Measurements from ENCODE around the gene FGGY.

FGGY gene

DNA sequence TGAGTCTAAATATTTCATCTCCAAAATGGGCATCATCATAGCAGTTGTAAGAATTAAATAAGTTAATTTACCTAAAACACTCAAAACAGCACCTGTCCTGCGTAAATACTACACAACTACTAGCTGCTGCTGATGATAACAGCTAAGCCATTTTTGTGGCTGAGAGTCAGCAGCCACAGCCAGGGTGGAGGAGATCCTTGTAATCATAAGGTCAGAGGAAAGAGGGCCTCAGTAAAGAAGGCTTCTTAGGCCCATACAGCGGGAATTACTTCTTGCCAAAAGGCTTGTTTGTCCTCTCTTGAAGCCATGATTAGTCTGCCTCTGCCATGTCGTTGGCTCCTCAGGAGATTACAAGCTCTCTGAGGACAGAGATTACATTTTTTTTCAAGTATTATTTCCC, 245.0 kb downstream of the FGGY start:
- no peaks in the 10 kb centered on the region for H3K9me3 ChIP-seq (ENCODE audit: insufficient read depth, low read depth, low read length)
- H3K36me3 ChIP-seq (ENCODE audit: insufficient read depth, low read length): no peaks in the 10 kb centered on the region
- no peaks in the 10 kb centered on the region for H3K4me1 ChIP-seq (ENCODE audit: insufficient read depth, low read length)
- WGBS: 94% methylated on average over 3 of the region's 3 CpGs
- no peak overlapping the region for H3K4me3 ChIP-seq (ENCODE audit: low read length)
- no peak overlapping the region for H3K9ac ChIP-seq (ENCODE audit: low read depth, low read length)
- H3K27ac ChIP-seq (ENCODE audit: low read depth, low read length): no peak overlapping the region
- no peaks in the 10 kb centered on the region for H3K27me3 ChIP-seq (ENCODE audit: insufficient read depth, low read length)

- Histone ChIP-seq H3K4me1 (ENCODE audit: insufficient read depth, low read length) (no peaks in the 10 kb centered on the region), H3K4me3 (ENCODE audit: low read length) (no peak overlapping the region), H3K27ac (ENCODE audit: low read depth, low read length) (no peak overlapping the region), H3K27me3 (ENCODE audit: insufficient read depth, low read length) (no peaks in the 10 kb centered on the region), H3K36me3 (ENCODE audit: insufficient read depth, low read length) (no peaks in the 10 kb centered on the region), H3K9me3 (ENCODE audit: insufficient read depth, low read depth, low read length) (no peaks in the 10 kb centered on the region), H3K9ac (ENCODE audit: low read depth, low read length) (no peak overlapping the region)
- 88% methylated on average over 5 of the region's 5 CpGs for WGBS
Measured at GRCh38 chr1:59543211-59543668, 246.3 kb downstream of the FGGY start.

DNA sequence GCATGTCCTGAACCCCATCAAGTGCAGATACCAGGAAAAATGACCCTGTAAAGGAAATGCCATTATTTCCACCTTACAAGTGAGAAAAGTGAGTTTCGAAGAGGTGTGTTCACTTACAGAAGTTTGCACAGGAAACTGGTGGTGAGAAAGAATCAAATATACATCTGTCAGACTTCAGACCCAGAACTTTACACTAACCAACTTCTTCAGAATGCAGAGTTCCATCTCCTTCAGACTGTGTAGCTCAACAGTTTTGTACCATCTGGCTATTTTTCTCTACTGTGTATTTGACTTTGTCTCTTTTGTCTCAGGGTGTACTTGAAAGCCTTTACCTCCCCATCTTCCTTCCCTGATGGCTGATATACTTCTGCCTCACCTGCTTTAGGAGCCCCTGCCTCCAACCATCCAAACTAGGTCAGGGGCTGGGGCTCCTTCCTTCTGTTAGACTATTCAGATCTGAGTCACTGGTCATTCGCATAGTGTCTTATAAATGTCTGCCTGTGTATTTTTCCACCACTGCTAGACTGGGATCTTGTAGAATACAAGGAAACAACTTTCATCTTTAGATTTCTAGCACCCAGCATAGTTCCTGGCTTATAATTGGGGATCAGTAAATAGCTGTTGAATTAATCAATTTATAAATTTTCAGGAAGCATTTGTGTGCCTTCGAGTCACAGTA, 247.9 kb downstream of the FGGY start:
- H3K4me1 ChIP-seq (ENCODE audit: insufficient read depth, low read length): no peaks in the 10 kb centered on the region
- 100% methylated on average over 1 of the region's 3 CpGs for WGBS
- H3K27me3 ChIP-seq (ENCODE audit: insufficient read depth, low read length): no peaks in the 10 kb centered on the region
- H3K4me3 ChIP-seq (ENCODE audit: low read length): no peak overlapping the region
- H3K36me3 ChIP-seq (ENCODE audit: insufficient read depth, low read length): no peaks in the 10 kb centered on the region
- no peak overlapping the region for H3K9ac ChIP-seq (ENCODE audit: low read depth, low read length)
- H3K9me3 ChIP-seq (ENCODE audit: insufficient read depth, low read depth, low read length): no peaks in the 10 kb centered on the region
- H3K27ac ChIP-seq (ENCODE audit: low read depth, low read length): no peak overlapping the region

GRCh38 chr1:59545830-59546229, 248.9 kb downstream of the FGGY start:
- no peaks in the 10 kb centered on the region for H3K36me3 ChIP-seq (ENCODE audit: insufficient read depth, low read length)
- no peak overlapping the region for H3K9ac ChIP-seq (ENCODE audit: low read depth, low read length)
- no peaks in the 10 kb centered on the region for H3K27me3 ChIP-seq (ENCODE audit: insufficient read depth, low read length)
- no peaks in the 10 kb centered on the region for H3K4me1 ChIP-seq (ENCODE audit: insufficient read depth, low read length)
- 100% methylated on average over 1 of the region's 2 CpGs for WGBS
- no peaks in the 10 kb centered on the region for H3K9me3 ChIP-seq (ENCODE audit: insufficient read depth, low read depth, low read length)
- no peak overlapping the region for H3K4me3 ChIP-seq (ENCODE audit: low read length)
- no peak overlapping the region for H3K27ac ChIP-seq (ENCODE audit: low read depth, low read length)

- 99% methylated on average over 3 of the region's 5 CpGs for WGBS
- Histone ChIP-seq H3K4me1 (ENCODE audit: insufficient read depth, low read length) (no peaks in the 10 kb centered on the region), H3K27ac (ENCODE audit: low read depth, low read length) (no peak overlapping the region), H3K36me3 (ENCODE audit: insufficient read depth, low read length) (no peaks in the 10 kb centered on the region), H3K9me3 (ENCODE audit: insufficient read depth, low read depth, low read length) (no peaks in the 10 kb centered on the region), H3K9ac (ENCODE audit: low read depth, low read length) (no peak overlapping the region), H3K27me3 (ENCODE audit: insufficient read depth, low read length) (no peaks in the 10 kb centered on the region), H3K4me3 (ENCODE audit: low read length) (no peak overlapping the region)
Measured at GRCh38 chr1:59549066-59549837, 252.4 kb downstream of the FGGY start.

DNA sequence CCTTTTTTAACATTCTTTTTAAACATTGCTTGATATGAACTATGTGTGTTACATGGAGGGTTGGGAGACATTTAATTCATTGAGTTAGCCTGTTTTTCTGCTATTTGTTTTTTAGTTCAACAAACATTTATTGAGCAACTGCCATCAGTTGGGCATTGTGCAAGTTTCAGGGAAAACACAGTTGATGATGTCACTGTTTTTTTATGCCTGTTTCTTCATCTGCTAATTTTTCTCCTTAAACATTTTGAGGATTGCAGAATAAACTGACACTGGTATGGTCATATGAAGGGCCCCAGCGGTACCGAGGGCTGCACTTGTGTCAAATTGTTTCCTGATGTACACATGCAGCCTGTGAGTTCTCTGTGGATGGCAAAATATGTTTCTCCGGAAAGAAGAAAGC, 253.0 kb downstream of the FGGY start:
- Histone ChIP-seq H3K4me1 (ENCODE audit: insufficient read depth, low read length) (no peaks in the 10 kb centered on the region), H3K36me3 (ENCODE audit: insufficient read depth, low read length) (no peaks in the 10 kb centered on the region), H3K27me3 (ENCODE audit: insufficient read depth, low read length) (no peaks in the 10 kb centered on the region), H3K9me3 (ENCODE audit: insufficient read depth, low read depth, low read length) (no peaks in the 10 kb centered on the region), H3K9ac (ENCODE audit: low read depth, low read length) (no peak overlapping the region), H3K27ac (ENCODE audit: low read depth, low read length) (no peak overlapping the region), H3K4me3 (ENCODE audit: low read length) (no peak overlapping the region)
- WGBS: 90% methylated on average over 3 of the region's 3 CpGs

DNA sequence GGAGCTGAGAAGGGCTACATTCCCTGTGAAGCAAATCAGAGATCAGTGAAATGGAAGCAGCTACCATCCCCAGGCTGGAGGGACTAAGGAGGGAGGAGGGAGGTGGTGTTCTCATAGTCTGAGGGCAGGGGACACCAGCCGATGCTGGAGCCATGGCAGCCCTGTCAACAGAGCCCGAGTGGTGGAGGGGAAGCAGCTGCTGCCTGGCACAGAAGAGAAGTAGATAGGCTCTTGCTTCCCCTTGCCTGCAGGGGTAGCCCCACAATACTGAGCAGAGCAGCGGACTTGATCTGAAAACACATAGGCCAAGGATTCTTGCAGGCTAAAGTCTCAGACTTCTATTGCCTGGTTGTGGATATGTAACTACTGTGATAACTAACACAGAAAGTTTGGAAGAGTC, 255.1 kb downstream of the FGGY start:
- 80% methylated on average over 3 of the region's 3 CpGs for WGBS
- no peak overlapping the region for H3K27ac ChIP-seq (ENCODE audit: low read depth, low read length)

GRCh38 chr1:59553371-59553770, 256.5 kb downstream of the FGGY start:
- WGBS: 98% methylated on average over 4 of the region's 4 CpGs
- H3K27me3 ChIP-seq (ENCODE audit: insufficient read depth, low read length): no peaks in the 10 kb centered on the region

More for the DNA sequence above, 255.1 kb downstream of the FGGY start:
- Histone ChIP-seq H3K9ac (ENCODE audit: low read depth, low read length) (no peak overlapping the region), H3K36me3 (ENCODE audit: insufficient read depth, low read length) (no peaks in the 10 kb centered on the region), H3K4me3 (ENCODE audit: low read length) (no peak overlapping the region), H3K4me1 (ENCODE audit: insufficient read depth, low read length) (no peaks in the 10 kb centered on the region), H3K9me3 (ENCODE audit: insufficient read depth, low read depth, low read length) (no peaks in the 10 kb centered on the region), H3K27me3 (ENCODE audit: insufficient read depth, low read length) (no peaks in the 10 kb centered on the region)

DNA sequence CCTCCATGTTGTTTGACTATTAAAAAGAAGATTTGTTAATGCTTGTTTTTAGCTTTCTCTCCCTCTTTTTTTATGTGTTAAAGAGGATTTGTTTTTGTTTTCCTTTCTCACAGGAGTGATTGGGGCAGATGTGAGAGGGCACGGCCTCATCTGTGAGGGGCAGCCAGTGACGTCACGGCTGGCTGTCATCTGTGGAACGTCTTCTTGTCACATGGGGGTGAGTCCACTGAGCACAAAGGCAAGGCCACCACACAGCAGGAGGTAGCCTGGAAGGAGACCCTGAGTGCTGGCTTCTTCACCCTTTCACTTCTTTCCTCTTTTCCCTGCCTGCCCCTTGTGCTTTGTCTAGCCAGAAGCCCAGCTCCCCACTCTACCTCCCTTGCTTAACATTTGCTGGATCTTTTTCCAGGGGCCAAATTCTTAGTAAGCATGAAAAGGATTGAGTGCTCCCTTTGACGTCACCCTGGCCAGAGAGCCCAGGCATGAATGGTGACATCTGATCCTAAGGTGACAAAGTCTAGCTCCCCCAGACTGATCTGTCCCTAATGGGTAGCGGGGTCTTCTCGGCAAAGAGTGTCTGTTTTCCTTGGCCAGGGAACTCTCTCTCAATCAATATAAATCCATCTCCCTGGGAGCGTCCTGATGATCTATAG, 257.2 kb downstream of the FGGY start:
- 88% methylated on average over 8 of the region's 8 CpGs for WGBS

More at GRCh38 chr1:59553371-59553770, 256.5 kb downstream of the FGGY start:
- Histone ChIP-seq H3K27ac (ENCODE audit: low read depth, low read length) (no peak overlapping the region), H3K4me3 (ENCODE audit: low read length) (no peak overlapping the region), H3K9me3 (ENCODE audit: insufficient read depth, low read depth, low read length) (peaks cover 8% of the 10 kb centered on the region; the same call in 1 of the 2 replicates), H3K9ac (ENCODE audit: low read depth, low read length) (no peak overlapping the region), H3K36me3 (ENCODE audit: insufficient read depth, low read length) (no peaks in the 10 kb centered on the region), H3K4me1 (ENCODE audit: insufficient read depth, low read length) (no peaks in the 10 kb centered on the region)

DNA sequence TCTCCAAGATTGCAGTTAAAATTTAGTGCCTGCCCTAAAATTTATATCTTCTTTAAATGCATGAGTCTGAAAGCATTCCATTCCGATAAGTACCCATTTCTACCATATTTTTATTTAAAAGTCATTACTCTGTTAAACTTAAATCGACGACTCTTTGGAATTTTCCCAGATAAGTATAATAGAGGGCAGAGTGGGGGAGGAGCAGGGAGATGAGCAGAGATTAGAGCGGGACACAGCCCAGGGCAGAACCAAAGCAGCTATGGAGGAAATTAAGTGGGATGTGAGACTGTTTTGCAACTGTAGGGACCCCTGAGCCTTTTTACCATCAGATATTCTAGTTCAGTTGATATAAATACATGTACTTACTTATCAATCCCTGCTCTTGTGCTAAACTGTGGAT, 257.9 kb downstream of the FGGY start:
- Histone ChIP-seq H3K9ac (ENCODE audit: low read depth, low read length) (no peak overlapping the region), H3K27me3 (ENCODE audit: insufficient read depth, low read length) (no peaks in the 10 kb centered on the region), H3K27ac (ENCODE audit: low read depth, low read length) (no peak overlapping the region), H3K36me3 (ENCODE audit: insufficient read depth, low read length) (no peaks in the 10 kb centered on the region), H3K4me1 (ENCODE audit: insufficient read depth, low read length) (no peaks in the 10 kb centered on the region), H3K9me3 (ENCODE audit: insufficient read depth, low read depth, low read length) (peaks cover 10% of the 10 kb centered on the region; the same call in 1 of the 2 replicates), H3K4me3 (ENCODE audit: low read length) (no peak overlapping the region)
- WGBS: 84% methylated on average over 4 of the region's 4 CpGs

More for the DNA sequence above, 257.2 kb downstream of the FGGY start:
- no peak overlapping the region for H3K9ac ChIP-seq (ENCODE audit: low read depth, low read length)
- H3K4me3 ChIP-seq (ENCODE audit: low read length): no peak overlapping the region
- peaks cover 10% of the 10 kb centered on the region; the same call in 1 of the 2 replicates for H3K9me3 ChIP-seq (ENCODE audit: insufficient read depth, low read depth, low read length)
- H3K4me1 ChIP-seq (ENCODE audit: insufficient read depth, low read length): no peaks in the 10 kb centered on the region
- no peak overlapping the region for H3K27ac ChIP-seq (ENCODE audit: low read depth, low read length)
- no peaks in the 10 kb centered on the region for H3K27me3 ChIP-seq (ENCODE audit: insufficient read depth, low read length)
- no peaks in the 10 kb centered on the region for H3K36me3 ChIP-seq (ENCODE audit: insufficient read depth, low read length)

DNA sequence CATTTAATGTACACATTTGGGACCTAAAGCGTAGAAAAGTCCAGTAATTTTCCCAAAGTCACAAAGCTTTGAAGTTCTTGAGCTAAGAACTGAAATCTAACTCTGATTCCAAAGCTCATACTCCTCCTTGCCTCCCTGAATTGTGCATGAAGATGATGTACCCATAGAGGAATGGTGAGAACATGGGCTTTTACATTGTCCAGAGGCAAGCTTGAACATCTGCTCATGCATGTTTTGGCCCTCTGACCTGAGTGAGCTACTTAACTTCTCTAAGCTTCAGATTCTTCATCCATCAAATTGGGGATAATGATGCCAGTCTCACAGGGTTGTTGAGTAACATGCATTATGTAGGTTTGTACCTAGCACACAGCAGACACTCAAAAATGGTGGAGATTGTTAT, 259.5 kb downstream of the FGGY start:
- Histone ChIP-seq H3K27me3 (ENCODE audit: insufficient read depth, low read length) (no peaks in the 10 kb centered on the region), H3K4me1 (ENCODE audit: insufficient read depth, low read length) (no peaks in the 10 kb centered on the region), H3K27ac (ENCODE audit: low read depth, low read length) (no peak overlapping the region), H3K9me3 (ENCODE audit: insufficient read depth, low read depth, low read length) (peaks cover 10% of the 10 kb centered on the region; the same call in 1 of the 2 replicates), H3K36me3 (ENCODE audit: insufficient read depth, low read length) (no peaks in the 10 kb centered on the region), H3K4me3 (ENCODE audit: low read length) (no peak overlapping the region), H3K9ac (ENCODE audit: low read depth, low read length) (no peak overlapping the region)
- 97% methylated on average over 1 of the region's 1 CpG for WGBS
